GM23338 (cell line): ENCODE measurements around the gene WNT11. TPM values are rescaled to one million over a fixed set of nuclear protein-coding genes. Genes with fewer than 3 reads are reported as not detected.

Experiments used
- ATAC-seq: fragments of 200-7000 bp; cut with Tn5 transposase; 3 replicates; pipeline ENCODE4 v1.9.1; 2020
- DNase-seq: peaks from one replicate; pipeline ENCODE4 v3.0.0-alpha.2; 2015; ENCODE audit warnings: low spot score
- H2AFZ ChIP-seq: fragments of 200-600 bp; sonication (generic); 2 replicates; pipeline ENCODE4 v1.8.0; 2016; ENCODE audit warnings: antibody characterized with exemption, mild to moderate bottlenecking, moderate library complexity
- H3F3A ChIP-seq: fragments of 200-600 bp; sonication (generic); replicated peaks from 2 replicates; pipeline ENCODE4 v1.8.0; 2017; ENCODE audit warnings: antibody characterized with exemption, mixed run types, low read depth
- H3K27ac ChIP-seq: fragments of 200-600 bp; sonication (generic); 2 replicates; pipeline ENCODE4 v1.6.1; 2016; ENCODE audit warnings: low read depth
- H3K27me3 ChIP-seq: fragments of 200-600 bp; sonication (generic); 2 replicates; pipeline ENCODE4 v1.8.0; 2016; ENCODE audit warnings: mild to moderate bottlenecking, mixed run types, moderate library complexity; ENCODE audit not compliant: insufficient read depth
- H3K36me3 ChIP-seq: fragments of 200-600 bp; sonication (generic); 2 replicates; pipeline ENCODE4 v1.8.0; 2016; ENCODE audit warnings: mild to moderate bottlenecking; ENCODE audit not compliant: insufficient read depth
- H3K4me1 ChIP-seq: fragments of 200-600 bp; sonication (generic); 2 replicates; pipeline ENCODE4 v1.8.0; 2016; ENCODE audit warnings: mild to moderate bottlenecking, moderate library complexity; ENCODE audit not compliant: insufficient read depth
- H3K4me2 ChIP-seq: fragments of 200-600 bp; sonication (generic); 2 replicates; pipeline ENCODE4 v1.7.1; 2017; ENCODE audit warnings: mixed run types
- H3K4me3 ChIP-seq: fragments of 200-600 bp; sonication (generic); 2 replicates; pipeline ENCODE4 v1.6.1; 2016; ENCODE audit warnings: mixed run types
- H3K79me2 ChIP-seq: fragments of 200-600 bp; sonication (generic); replicated peaks from 2 replicates; pipeline ENCODE4 v1.8.0; 2017; ENCODE audit warnings: mild to moderate bottlenecking; ENCODE audit not compliant: insufficient read depth
- H3K9me2 ChIP-seq: fragments of 200-600 bp; sonication (generic); 2 replicates; pipeline ENCODE4 v1.8.0; 2017; ENCODE audit not compliant: insufficient read depth
- H4K20me1 ChIP-seq: fragments of 200-600 bp; sonication (generic); replicated peaks from 2 replicates; pipeline ENCODE4 v1.8.0; 2017; ENCODE audit warnings: mild to moderate bottlenecking; ENCODE audit not compliant: insufficient read depth
- H3K27ac Mint-ChIP-seq: 2 replicates; pipeline ENCODE4 v1.8.0; 2020; ENCODE audit warnings: inconsistent platforms, mild to moderate bottlenecking, moderate library complexity, mixed read lengths
- H3K27me3 Mint-ChIP-seq: 3 replicates; pipeline ENCODE4 v1.8.0; 2022; ENCODE audit warnings: low read depth, mild to moderate bottlenecking, moderate library complexity, mixed read lengths, inconsistent platforms; ENCODE audit not compliant: insufficient read depth, poor library complexity
- H3K36me3 Mint-ChIP-seq: 3 replicates; pipeline ENCODE4 v1.8.0; 2021; ENCODE audit warnings: low read depth, mild to moderate bottlenecking, inconsistent platforms, moderate library complexity, mixed read lengths
- H3K4me1 Mint-ChIP-seq: 3 replicates; pipeline ENCODE4 v1.8.0; 2020; ENCODE audit warnings: mild to moderate bottlenecking, inconsistent platforms, mixed read lengths
- H3K4me3 Mint-ChIP-seq: 3 replicates; pipeline ENCODE4 v1.8.0; 2021; ENCODE audit warnings: moderate library complexity, mild to moderate bottlenecking, inconsistent platforms, mixed read lengths
- H3K9me3 Mint-ChIP-seq: 3 replicates; pipeline ENCODE4 v1.8.0; 2020; ENCODE audit warnings: moderate library complexity, mild to moderate bottlenecking, inconsistent platforms, mixed read lengths
- CREB1 ChIP-seq: fragments of 250-450 bp; sonication (Bioruptor Pico); IDR thresholded peaks from 2 replicates; pipeline ENCODE4 v1.5.0; 2020; ENCODE audit warnings: low read depth, mild to moderate bottlenecking, moderate library complexity
- CTCF ChIP-seq, 2 experiments: fragments of 200-600 bp in 1 of 2; sonication (generic) in 1 of 2; conservative IDR thresholded peaks; 2 replicates each; pipeline versions ENCODE4 v1.5.1 to v1.6.1; 2016 to 2017; ENCODE audit warnings: antibody characterized with exemption in 2 of 2, low read depth in 2 of 2, mild to moderate bottlenecking in 2 of 2, moderate library complexity in 1 of 2
- ETS1 ChIP-seq: IDR thresholded peaks from 2 replicates; pipeline ENCODE4 v1.6.1; 2016; ENCODE audit warnings: antibody characterized with exemption
- EZH2 ChIP-seq: fragments of 200-600 bp; sonication (generic); IDR thresholded peaks from one replicate; pipeline ENCODE4 v1.8.0; 2017; ENCODE audit warnings: antibody characterized with exemption, mild to moderate bottlenecking, low read depth; ENCODE audit not compliant: unreplicated experiment
- JUNB ChIP-seq: IDR thresholded peaks from one replicate; pipeline ENCODE4 v1.6.1; 2016; ENCODE audit warnings: antibody characterized with exemption; ENCODE audit not compliant: unreplicated experiment
- NANOG ChIP-seq: IDR thresholded peaks from 2 replicates; pipeline ENCODE4 v1.6.1; 2016; ENCODE audit warnings: antibody characterized with exemption, borderline replicate concordance
- REST ChIP-seq: IDR thresholded peaks from one replicate; pipeline ENCODE4 v1.6.1; 2018; ENCODE audit warnings: antibody characterized with exemption; ENCODE audit not compliant: unreplicated experiment
- STAT1 ChIP-seq: IDR thresholded peaks from one replicate; pipeline ENCODE4 v1.6.1; 2016; ENCODE audit warnings: antibody characterized with exemption; ENCODE audit not compliant: unreplicated experiment
- ZNF114 ChIP-seq: fragments of 250-450 bp; sonication (Bioruptor Pico); IDR thresholded peaks from 2 replicates; pipeline ENCODE4 v1.5.0; 2020; ENCODE audit warnings: mild to moderate bottlenecking, moderate library complexity
- ZNF331 ChIP-seq: fragments of 250-450 bp; sonication (Bioruptor Pico); IDR thresholded peaks from 2 replicates; pipeline ENCODE4 v1.5.0; 2020; ENCODE audit warnings: low read depth, mild to moderate bottlenecking, moderate library complexity
- ZNF462 ChIP-seq: fragments of 250-450 bp; sonication (Bioruptor Pico); IDR thresholded peaks from 2 replicates; pipeline ENCODE4 v1.5.0; 2020; ENCODE audit warnings: mild to moderate bottlenecking, moderate library complexity
- polyA plus RNA-seq: library from polyadenylated mRNA; unstranded; fragments of >200 nt; fragmentation: Nextera tagmentation; extraction: Ambion mirVana; gene quantifications from 2 replicates; pipeline ENCODE4 v1.2.1, GENCODE V29; 2016
- total RNA-seq: library from RNA; depleted of rRNA; stranded (reverse); fragments of >200 nt; shearing (Covaris generic); gene quantifications from 2 replicates; pipeline ENCODE4 v1.2.3, GENCODE V29; 2014

WNT11 gene
- total and polyA plus RNA-seq, 2 experiments from 2014 or later: 0.44 to 0.56 TPM

- no peak for TF ChIP-seq ZNF462 (CRISPR knock-in tag)
Observed at GRCh38 chr11:76173663-76174062, 32.6 kb downstream of the WNT11 start (continued).

- H3K4me3 ChIP-seq: no peak overlapping the region
- no peaks in the 10 kb centered on the region for H4K20me1 ChIP-seq
- H3K4me2 ChIP-seq: no peak overlapping the region
- H2AFZ ChIP-seq: no peak overlapping the region
- no peaks in the 10 kb centered on the region for H3K27me3 ChIP-seq
- no peak overlapping the region for H3K27ac ChIP-seq
- Mint-ChIP-seq H3K4me1 (peaks cover 8% of the 10 kb centered on the region), H3K4me3 (no peak overlapping the region), H3K27me3 (peaks cover 7% of the 10 kb centered on the region), H3K9me3 (peaks cover 3% of the 10 kb centered on the region; the same call in 2 of the 3 replicates), H3K27ac (no peak overlapping the region), H3K36me3 (no peaks in the 10 kb centered on the region; the same call in 2 of the 3 replicates)
- H3K79me2 ChIP-seq: no peaks in the 10 kb centered on the region
- H3K9me2 ChIP-seq: no peaks in the 10 kb centered on the region
- H3K4me1 ChIP-seq: no peaks in the 10 kb centered on the region
- no peak for ATAC-seq
- H3F3A ChIP-seq: no peaks in the 10 kb centered on the region
- no peaks in the 10 kb centered on the region for H3K36me3 ChIP-seq
- DNase-seq: no peak
- no peak for TF ChIP-seq ZNF114 (CRISPR knock-in tag)
- TF ChIP-seq EZH2: no peak
- no peak for TF ChIP-seq ZNF331
- TF ChIP-seq STAT1: no peak
- no peak for TF ChIP-seq JUNB
- no peak for TF ChIP-seq CREB1 (CRISPR knock-in tag)
- no peak for TF ChIP-seq NANOG
- no peak for TF ChIP-seq REST
- no peak for TF ChIP-seq CTCF (conservative IDR thresholded peaks at IDR 0.05; ENCODE audit: low read depth in 2 of 2)
- TF ChIP-seq ETS1: no peak
Observed at GRCh38 chr11:76172583-76172982, 33.7 kb downstream of the WNT11 start.
